ENCODE measurements around the gene CTNND2.

DNA sequence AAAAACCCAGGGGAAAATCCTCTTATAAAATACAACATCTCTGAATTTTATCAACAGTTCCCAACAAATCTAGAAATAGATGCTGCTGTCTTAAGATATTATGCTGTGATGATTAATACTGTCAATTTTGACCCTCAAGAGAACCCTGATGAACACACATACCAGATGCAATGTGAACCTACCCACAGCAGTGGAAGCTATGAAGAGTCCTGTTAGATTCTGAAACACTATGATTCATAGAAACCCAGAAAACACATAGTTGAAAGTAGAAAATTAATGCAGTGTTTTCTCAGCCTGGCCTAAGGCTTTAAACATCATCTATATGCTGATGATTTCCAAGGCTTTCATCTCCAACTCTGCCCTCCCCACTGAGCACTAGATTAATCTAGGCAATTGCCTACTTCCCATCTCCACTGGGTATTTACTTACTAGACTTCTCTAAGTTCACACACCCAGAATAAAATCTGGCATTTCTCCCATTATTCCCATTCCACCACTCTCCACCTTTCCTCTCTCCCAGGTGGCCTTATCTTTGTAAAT, 296.2 kb downstream of the CTNND2 start:
- no peak for TF ChIP-seq CTCF (IDR thresholded peaks at IDR 0.05)
- no peak for TF ChIP-seq POLR2AphosphoS5 (IDR thresholded peaks at IDR 0.05)
- TF ChIP-seq POLR2A (IDR thresholded peaks at IDR 0.05; ENCODE audit: low read depth), result no peak
- no peak for TF ChIP-seq EP300 (IDR thresholded peaks at IDR 0.05)

Data from esophagus muscularis mucosa (tissue), 4 donors.